Neural progenitor cell (in vitro differentiated cells): ENCODE measurements around the gene INSC. TPM values are rescaled to one million over a fixed set of nuclear protein-coding genes. Genes with fewer than 3 reads are reported as not detected.

ENCODE experiments used
- DNase-seq: peaks from one replicate; pipeline ENCODE4 v3.0.0-alpha.2; 2016; ENCODE audit warnings: low spot score
- H2AFZ ChIP-seq: fragments of 200-600 bp; sonication (generic); replicated peaks from 2 replicates; pipeline ENCODE4 v1.6.1; 2016; ENCODE audit warnings: antibody characterized with exemption
- H3F3A ChIP-seq: fragments of 200-600 bp; sonication (generic); 2 replicates; pipeline ENCODE4 v1.6.1; 2016; ENCODE audit warnings: antibody characterized with exemption, low read depth
- H3K27ac ChIP-seq: fragments of 200-600 bp; sonication (generic); 2 replicates; pipeline ENCODE4 v1.5.1; 2016; ENCODE audit warnings: mild to moderate bottlenecking
- H3K27me3 ChIP-seq: fragments of 200-600 bp; sonication (generic); 2 replicates; pipeline ENCODE4 v1.6.1; 2016; ENCODE audit warnings: mild to moderate bottlenecking, moderate library complexity
- H3K36me3 ChIP-seq: fragments of 200-600 bp; sonication (generic); 2 replicates; pipeline ENCODE4 v1.5.1; 2016
- H3K4me1 ChIP-seq: fragments of 200-600 bp; sonication (generic); 2 replicates; pipeline ENCODE4 v1.6.1; 2016; ENCODE audit warnings: mixed run types
- H3K4me2 ChIP-seq: fragments of 200-600 bp; sonication (generic); 2 replicates; pipeline ENCODE4 v1.6.1; 2016
- H3K4me3 ChIP-seq: fragments of 200-600 bp; sonication (generic); 2 replicates; pipeline ENCODE4 v1.5.1; 2016
- H3K79me2 ChIP-seq: fragments of 200-600 bp; sonication (generic); 2 replicates; pipeline ENCODE4 v1.6.1; 2016; ENCODE audit warnings: low read depth
- H3K9ac ChIP-seq: fragments of 200-600 bp; sonication (generic); 2 replicates; pipeline ENCODE4 v1.6.1; 2016
- H3K9me3 ChIP-seq: fragments of 200-600 bp; sonication (generic); 2 replicates; pipeline ENCODE4 v1.5.1; 2016; ENCODE audit warnings: low read depth
- H4K20me1 ChIP-seq: fragments of 200-600 bp; sonication (generic); 2 replicates; pipeline ENCODE4 v1.6.1; 2016; ENCODE audit warnings: low read depth
- H3K27ac Mint-ChIP-seq: 3 replicates; pipeline ENCODE4 v1.8.0; 2021; ENCODE audit warnings: mixed read lengths
- H3K27me3 Mint-ChIP-seq: 2 replicates; pipeline ENCODE4 v1.8.0; 2022; ENCODE audit warnings: low read depth, mild to moderate bottlenecking, inconsistent platforms, moderate library complexity, mixed read lengths; ENCODE audit not compliant: insufficient read depth
- H3K36me3 Mint-ChIP-seq: 3 replicates; pipeline ENCODE4 v1.8.0; 2021; ENCODE audit warnings: mixed read lengths
- H3K4me1 Mint-ChIP-seq: 3 replicates; pipeline ENCODE4 v1.8.0; 2021; ENCODE audit warnings: mixed read lengths
- H3K4me3 Mint-ChIP-seq: 3 replicates; pipeline ENCODE4 v1.8.0; 2021; ENCODE audit warnings: mild to moderate bottlenecking, moderate library complexity, mixed read lengths
- H3K9me3 Mint-ChIP-seq: 3 replicates; pipeline ENCODE4 v1.8.0; 2020; ENCODE audit warnings: mixed read lengths
- EZH2 ChIP-seq: fragments of 200-600 bp; sonication (generic); IDR thresholded peaks from 2 replicates; pipeline ENCODE4 v1.6.1; 2017; ENCODE audit warnings: antibody characterized with exemption, mild to moderate bottlenecking, moderate library complexity
- EZH2phosphoT487 ChIP-seq: fragments of 200-600 bp; sonication (generic); IDR thresholded peaks from 2 replicates; pipeline ENCODE4 v1.6.1; 2017; ENCODE audit warnings: antibody characterized with exemption
- total RNA-seq: library from RNA; depleted of rRNA; stranded (reverse); fragments of >200 nt; gene quantifications from 2 replicates; pipeline ENCODE4 v1.2.3, GENCODE V29; 2015; ENCODE audit warnings: low replicate concordance
- TF ChIP-seq, protein P1 (sequence below): fragments of 200-600 bp; sonication (generic); IDR thresholded peaks from 2 replicates; pipeline ENCODE4 v1.5.1; 2017; ENCODE audit warnings: antibody characterized with exemption, mild to moderate bottlenecking

INSC gene
- total RNA-seq, 1 donor from 2014 or later = 0.09 TPM

DNA sequence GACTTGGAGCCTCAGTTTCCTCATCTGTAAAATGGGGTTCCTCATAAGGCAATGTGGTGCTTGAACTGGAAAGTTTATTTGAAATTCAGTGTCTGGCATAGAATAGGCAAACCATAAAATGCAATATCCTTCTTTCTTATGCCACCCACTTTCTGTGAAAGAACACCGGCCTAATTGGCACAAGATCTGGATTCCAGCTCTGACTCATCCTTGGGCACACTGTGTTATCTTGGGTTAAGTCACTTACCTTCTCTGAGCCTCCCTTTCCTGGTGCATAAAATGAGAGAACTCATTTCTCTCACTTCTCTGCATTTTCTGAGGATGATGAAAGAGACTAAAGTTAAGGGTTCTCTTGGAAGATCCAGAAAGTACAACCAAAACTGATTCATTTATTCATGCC lies 5.1 kb downstream of the INSC start:
- Mint-ChIP-seq H3K27me3 (peaks cover 2% of the 10 kb centered on the region), H3K36me3 (no peaks in the 10 kb centered on the region), H3K9me3 (no peaks in the 10 kb centered on the region), H3K4me1 (peaks cover 12% of the 10 kb centered on the region), H3K27ac (no peak overlapping the region), H3K4me3 (no peak overlapping the region)
- Histone ChIP-seq H3F3A (no peaks in the 10 kb centered on the region), H3K4me3 (no peak overlapping the region), H3K36me3 (no peaks in the 10 kb centered on the region), H3K27ac (no peak overlapping the region), H3K79me2 (no peaks in the 10 kb centered on the region), H3K9me3 (no peaks in the 10 kb centered on the region), H3K9ac (no peak overlapping the region), H3K4me2 (no peak overlapping the region), H3K4me1 (no peaks in the 10 kb centered on the region), H2AFZ (no peak overlapping the region), H3K27me3 (peaks cover 28% of the 10 kb centered on the region), H4K20me1 (no peaks in the 10 kb centered on the region)
- TF ChIP-seq EZH2phosphoT487 = no peak
- no peak for DNase-seq

DNA sequence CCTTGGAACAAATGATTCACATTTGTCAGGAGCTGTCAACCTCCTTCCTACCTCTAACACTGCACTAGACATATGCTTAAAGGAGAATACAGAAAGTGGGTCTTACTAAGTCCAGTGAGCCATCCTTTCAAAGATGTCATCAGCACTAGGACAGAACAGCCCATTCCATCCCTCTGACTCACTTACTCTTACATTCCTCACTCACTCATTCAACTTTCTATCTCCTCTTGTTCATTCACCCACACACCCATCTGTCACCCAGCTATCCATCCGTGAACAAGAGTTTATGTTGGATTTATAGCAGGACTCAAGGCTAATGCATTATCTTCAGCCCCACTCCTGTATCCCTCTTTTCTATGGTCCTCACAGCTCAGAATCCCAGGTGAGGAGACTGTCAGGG lies 9.1 kb downstream of the INSC start:
- H3K36me3 Mint-ChIP-seq = no peaks in the 10 kb centered on the region
- no peak overlapping the region for H3K4me3 Mint-ChIP-seq
- TF ChIP-seq, protein P1, sequence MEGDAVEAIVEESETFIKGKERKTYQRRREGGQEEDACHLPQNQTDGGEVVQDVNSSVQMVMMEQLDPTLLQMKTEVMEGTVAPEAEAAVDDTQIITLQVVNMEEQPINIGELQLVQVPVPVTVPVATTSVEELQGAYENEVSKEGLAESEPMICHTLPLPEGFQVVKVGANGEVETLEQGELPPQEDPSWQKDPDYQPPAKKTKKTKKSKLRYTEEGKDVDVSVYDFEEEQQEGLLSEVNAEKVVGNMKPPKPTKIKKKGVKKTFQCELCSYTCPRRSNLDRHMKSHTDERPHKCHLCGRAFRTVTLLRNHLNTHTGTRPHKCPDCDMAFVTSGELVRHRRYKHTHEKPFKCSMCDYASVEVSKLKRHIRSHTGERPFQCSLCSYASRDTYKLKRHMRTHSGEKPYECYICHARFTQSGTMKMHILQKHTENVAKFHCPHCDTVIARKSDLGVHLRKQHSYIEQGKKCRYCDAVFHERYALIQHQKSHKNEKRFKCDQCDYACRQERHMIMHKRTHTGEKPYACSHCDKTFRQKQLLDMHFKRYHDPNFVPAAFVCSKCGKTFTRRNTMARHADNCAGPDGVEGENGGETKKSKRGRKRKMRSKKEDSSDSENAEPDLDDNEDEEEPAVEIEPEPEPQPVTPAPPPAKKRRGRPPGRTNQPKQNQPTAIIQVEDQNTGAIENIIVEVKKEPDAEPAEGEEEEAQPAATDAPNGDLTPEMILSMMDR = no peak
- no peak for TF ChIP-seq EZH2
- no peak for TF ChIP-seq EZH2phosphoT487
- Histone ChIP-seq H4K20me1 (no peaks in the 10 kb centered on the region), H3K79me2 (no peaks in the 10 kb centered on the region), H3K36me3 (no peaks in the 10 kb centered on the region), H3K9me3 (no peaks in the 10 kb centered on the region), H3K27me3 (no peaks in the 10 kb centered on the region), H3K4me2 (no peak overlapping the region), H3K27ac (no peak overlapping the region), H3K4me3 (no peak overlapping the region), H3K9ac (no peak overlapping the region), H3F3A (no peaks in the 10 kb centered on the region), H2AFZ (no peak overlapping the region), H3K4me1 (no peaks in the 10 kb centered on the region)
- no peak for DNase-seq
- H3K4me1 Mint-ChIP-seq = peaks cover 21% of the 10 kb centered on the region
- H3K27ac Mint-ChIP-seq = no peak overlapping the region
- peaks cover 4% of the 10 kb centered on the region for H3K27me3 Mint-ChIP-seq
- H3K9me3 Mint-ChIP-seq = no peaks in the 10 kb centered on the region

DNA sequence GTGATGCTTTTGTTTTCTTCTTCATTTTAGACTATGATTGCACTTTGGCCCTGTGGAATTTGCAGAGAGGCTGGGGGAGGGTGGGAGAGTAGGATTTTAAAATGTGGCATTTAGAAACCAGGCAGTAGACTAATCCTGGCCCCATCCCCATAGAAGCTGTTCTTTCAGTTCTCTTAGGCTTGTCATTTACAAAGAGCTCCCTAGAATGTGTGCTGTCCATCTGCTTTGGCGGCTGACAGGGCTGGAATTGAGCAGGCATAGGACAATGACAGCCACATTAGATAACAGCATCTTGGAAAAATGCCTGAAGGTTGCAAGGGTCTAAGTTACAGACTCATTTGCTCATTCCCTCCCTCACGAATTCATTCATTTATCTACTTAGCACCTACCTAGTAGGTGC lies 9.8 kb downstream of the INSC start:
- Mint-ChIP-seq H3K36me3 (no peaks in the 10 kb centered on the region), H3K27me3 (peaks cover 4% of the 10 kb centered on the region), H3K4me1 (peaks cover 21% of the 10 kb centered on the region), H3K27ac (no peak overlapping the region), H3K4me3 (no peak overlapping the region), H3K9me3 (no peaks in the 10 kb centered on the region)
- H3K27ac ChIP-seq = no peak overlapping the region
- H3K9ac ChIP-seq = no peak overlapping the region
- no peaks in the 10 kb centered on the region for H3F3A ChIP-seq
- no peak overlapping the region for H3K4me3 ChIP-seq
- no peaks in the 10 kb centered on the region for H3K4me1 ChIP-seq
- no peaks in the 10 kb centered on the region for H3K79me2 ChIP-seq
- no peak for TF ChIP-seq EZH2phosphoT487
- TF ChIP-seq, protein P1 = no peak
- no peak for TF ChIP-seq EZH2
- no peaks in the 10 kb centered on the region for H4K20me1 ChIP-seq
- H3K27me3 ChIP-seq = no peaks in the 10 kb centered on the region
- no peaks in the 10 kb centered on the region for H3K9me3 ChIP-seq
- no peaks in the 10 kb centered on the region for H3K36me3 ChIP-seq
- H2AFZ ChIP-seq = no peak overlapping the region
- H3K4me2 ChIP-seq = no peak overlapping the region
- DNase-seq = peak; percentile 30

DNA sequence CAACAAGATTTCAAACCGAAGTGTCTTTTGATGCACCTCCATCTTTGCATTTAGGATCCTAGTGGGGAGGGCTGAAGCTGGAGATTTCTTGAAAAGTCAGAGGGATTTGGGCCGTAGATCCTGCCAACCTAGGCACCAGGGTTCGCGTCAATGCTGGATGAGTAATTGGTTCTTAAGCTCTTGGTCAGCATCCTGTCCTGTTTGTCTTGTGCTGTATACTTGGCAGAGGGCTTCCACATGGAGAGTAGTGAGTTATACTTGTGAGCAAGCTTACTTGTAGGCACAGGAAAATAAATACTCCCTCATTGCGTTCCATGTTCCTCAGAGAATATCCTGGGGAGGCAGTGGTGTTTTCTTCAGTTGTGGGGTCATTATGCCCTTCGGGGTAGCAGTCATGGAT lies 12.6 kb downstream of the INSC start:
- H3K79me2 ChIP-seq = no peaks in the 10 kb centered on the region
- H3K4me1 ChIP-seq = no peaks in the 10 kb centered on the region
- DNase-seq = no peak
- H4K20me1 ChIP-seq = no peaks in the 10 kb centered on the region
- Mint-ChIP-seq H3K4me3 (no peak overlapping the region), H3K9me3 (no peaks in the 10 kb centered on the region), H3K27ac (no peak overlapping the region), H3K36me3 (no peaks in the 10 kb centered on the region), H3K27me3 (peaks cover 4% of the 10 kb centered on the region), H3K4me1 (peaks cover 21% of the 10 kb centered on the region)
- H3K27ac ChIP-seq = no peak overlapping the region
- H2AFZ ChIP-seq = no peak overlapping the region
- no peaks in the 10 kb centered on the region for H3F3A ChIP-seq
- H3K4me2 ChIP-seq = no peak overlapping the region
- H3K27me3 ChIP-seq = no peaks in the 10 kb centered on the region
- no peaks in the 10 kb centered on the region for H3K36me3 ChIP-seq
- H3K9ac ChIP-seq = no peak overlapping the region
- TF ChIP-seq, protein P1 = no peak
- no peak for TF ChIP-seq EZH2phosphoT487
- TF ChIP-seq EZH2 = no peak
- no peak overlapping the region for H3K4me3 ChIP-seq
- no peaks in the 10 kb centered on the region for H3K9me3 ChIP-seq
